ENCODE data around the gene ADD2.
A peak's percentile ranks its signal among the peaks of the same experiment; 100 is the strongest.
"Not testable (repeated sequence)": the region's sequence is repeated elsewhere in the genome, so short reads cannot be mapped to it uniquely, and the experiment has no call there.

ADD2 gene

GRCh38 chr2:70626254-70626990 is 141.6 kb downstream of the ADD2 start:
- DNase-seq, result no peak

- not testable (repeated sequence) for DNase-seq
Observed at GRCh38 chr2:70621536-70621935, 146.5 kb downstream of the ADD2 start.

- DNase-seq, result no peak
Observed at GRCh38 chr2:70620020-70620419, 148.0 kb downstream of the ADD2 start.

- DNase-seq, result no peak
Observed at GRCh38 chr2:70619167-70619566, 148.8 kb downstream of the ADD2 start.

GRCh38 chr2:70616168-70616694 is 151.8 kb downstream of the ADD2 start:
- DNase-seq, result peak; percentile 2

GRCh38 chr2:70615222-70615621 is 152.8 kb downstream of the ADD2 start:
- no peak for DNase-seq

GRCh38 chr2:70613521-70613920 is 154.5 kb downstream of the ADD2 start:
- DNase-seq, result no peak

GRCh38 chr2:70612574-70612973 is 155.4 kb downstream of the ADD2 start:
- no peak for DNase-seq

- no peak for DNase-seq
Observed at GRCh38 chr2:70608373-70608772, 159.6 kb downstream of the ADD2 start.

GRCh38 chr2:70607121-70607561 is 160.9 kb downstream of the ADD2 start:
- DNase-seq, result no peak
